Thymus (tissue), 11 donors: ENCODE data around the gene CTNNA2. TPM values are rescaled to one million over a fixed set of nuclear protein-coding genes. Genes with fewer than 3 reads are reported as not detected.

Experiments
- DNase-seq, 9 donors: peaks; one replicate each; pipeline ENCODE4 v3.0.0-alpha.2; 2013; ENCODE audit warnings: low spot score in 9 of 9, low read depth in 6 of 9, missing footprints in 1 of 9
- H3K27ac ChIP-seq, 2 donors: one replicate each; pipeline ENCODE4 v1.5.1; 2013; ENCODE audit warnings: control low read depth in 1 of 2, low read depth in 1 of 2, low read length in 1 of 2, mild to moderate bottlenecking in 1 of 2, moderate library complexity in 1 of 2
- H3K27me3 ChIP-seq, 2 donors: one replicate each; pipeline ENCODE4 v1.5.1; 2013; ENCODE audit warnings: low read length in 1 of 2; ENCODE audit not compliant: control insufficient read depth in 2 of 2, insufficient read depth in 1 of 2
- H3K36me3 ChIP-seq, 2 donors: one replicate each; pipeline ENCODE4 v1.5.1; 2013; ENCODE audit warnings: low read length in 1 of 2, mild to moderate bottlenecking in 1 of 2, moderate library complexity in 1 of 2; ENCODE audit not compliant: control insufficient read depth in 2 of 2, insufficient read depth in 2 of 2
- H3K4me1 ChIP-seq, 2 donors: one replicate each; pipeline ENCODE4 v1.5.1; 2013; ENCODE audit warnings: low read length in 2 of 2; ENCODE audit not compliant: control insufficient read depth in 2 of 2, insufficient read depth in 2 of 2
- H3K4me3 ChIP-seq, 2 donors: one replicate each; pipeline ENCODE4 v1.5.1; 2013; ENCODE audit warnings: low read length in 2 of 2, control low read depth in 1 of 2, mild to moderate bottlenecking in 1 of 2
- H3K9me3 ChIP-seq, 2 donors: one replicate each; pipeline ENCODE4 v1.5.1; 2013; ENCODE audit warnings: low read length in 1 of 2, mild to moderate bottlenecking in 1 of 2; ENCODE audit not compliant: control insufficient read depth in 2 of 2, insufficient read depth in 1 of 2
- WGBS: extraction: QIAGEN DNeasy Blood & Tissue Kit; methylation state at CpG from one replicate; pipeline ENCODE4 v1.1.7; 2013; 5-methylcytosine and 5-hydroxymethylcytosine counted together
- polyA plus RNA-seq: library from polyadenylated mRNA; stranded (reverse); fragments of 200-250 nt; gene quantifications from one replicate; pipeline ENCODE4 v1.2.3, GENCODE V29; 2013
- total RNA-seq: library from RNA; stranded (reverse); fragments of 120-200 nt; gene quantifications from one replicate; pipeline ENCODE4 v1.2.4, GENCODE V29; 2013
- donor health status: healthy.

Gene CTNNA2
- total and polyA plus RNA-seq, 2 donors = 0.16 to 0.19 TPM

GRCh38 chr2:79945653-79946445 lies 433.0 kb downstream of the CTNNA2 start:
- DNase-seq = no peak
- no peaks in the 10 kb centered on the region for H3K36me3 ChIP-seq
- 90% methylated on average over 5 of the region's 5 CpGs for WGBS
- no peaks in the 10 kb centered on the region for H3K4me1 ChIP-seq
- no peaks in the 10 kb centered on the region for H3K9me3 ChIP-seq
- H3K27me3 ChIP-seq = no peaks in the 10 kb centered on the region
- no peak overlapping the region for H3K27ac ChIP-seq
- no peak overlapping the region for H3K4me3 ChIP-seq

- H3K36me3 ChIP-seq = no peaks in the 10 kb centered on the region
- no peaks in the 10 kb centered on the region for H3K4me1 ChIP-seq
- no peaks in the 10 kb centered on the region for H3K27me3 ChIP-seq
- H3K27ac ChIP-seq = no peak overlapping the region
- H3K9me3 ChIP-seq = no peaks in the 10 kb centered on the region
- DNase-seq = no peak
- no peak overlapping the region for H3K4me3 ChIP-seq
- 91% methylated on average over 2 of the region's 2 CpGs for WGBS
Observed at GRCh38 chr2:79947751-79948150, 434.9 kb downstream of the CTNNA2 start.

- H3K4me1 ChIP-seq = no peaks in the 10 kb centered on the region
- H3K9me3 ChIP-seq = no peaks in the 10 kb centered on the region
- H3K27ac ChIP-seq = no peak overlapping the region
- H3K4me3 ChIP-seq = no peak overlapping the region
- WGBS = 88% methylated on average over 3 of the region's 3 CpGs
- no peak for DNase-seq
- no peaks in the 10 kb centered on the region for H3K27me3 ChIP-seq
- no peaks in the 10 kb centered on the region for H3K36me3 ChIP-seq
Observed at GRCh38 chr2:79950526-79950925, 437.7 kb downstream of the CTNNA2 start.

- no peak overlapping the region for H3K27ac ChIP-seq
- H3K9me3 ChIP-seq = no peaks in the 10 kb centered on the region
- H3K27me3 ChIP-seq = no peaks in the 10 kb centered on the region
- no peaks in the 10 kb centered on the region for H3K4me1 ChIP-seq
- 79% methylated on average over 3 of the region's 3 CpGs for WGBS
- no peaks in the 10 kb centered on the region for H3K36me3 ChIP-seq
- DNase-seq = no peak
- no peak overlapping the region for H3K4me3 ChIP-seq
Observed at GRCh38 chr2:79952616-79953015, 439.8 kb downstream of the CTNNA2 start.

GRCh38 chr2:79960035-79960434 lies 447.2 kb downstream of the CTNNA2 start:
- Histone ChIP-seq H3K4me1 (no peaks in the 10 kb centered on the region), H3K4me3 (no peak overlapping the region), H3K27me3 (no peaks in the 10 kb centered on the region), H3K27ac (no peak overlapping the region), H3K9me3 (no peaks in the 10 kb centered on the region), H3K36me3 (no peaks in the 10 kb centered on the region)
- no peak for DNase-seq

- 69% methylated on average over 4 of the region's 4 CpGs for WGBS
- Histone ChIP-seq H3K4me1 (no peaks in the 10 kb centered on the region), H3K36me3 (no peaks in the 10 kb centered on the region), H3K27ac (no peak overlapping the region), H3K9me3 (no peaks in the 10 kb centered on the region), H3K4me3 (no peak overlapping the region), H3K27me3 (no peaks in the 10 kb centered on the region)
- DNase-seq = no peak
Observed at GRCh38 chr2:79960519-79960918, 447.7 kb downstream of the CTNNA2 start.

GRCh38 chr2:79964966-79965365 lies 452.1 kb downstream of the CTNNA2 start:
- Histone ChIP-seq H3K36me3 (no peaks in the 10 kb centered on the region), H3K27ac (no peak overlapping the region), H3K4me3 (no peak overlapping the region), H3K9me3 (no peaks in the 10 kb centered on the region), H3K4me1 (no peaks in the 10 kb centered on the region), H3K27me3 (no peaks in the 10 kb centered on the region)
- WGBS = 82% methylated on average over 5 of the region's 5 CpGs
- DNase-seq = no peak

- WGBS = 94% methylated on average over 5 of the region's 5 CpGs
- no peak for DNase-seq
- H3K27ac ChIP-seq = no peak overlapping the region
- no peaks in the 10 kb centered on the region for H3K4me1 ChIP-seq
- H3K4me3 ChIP-seq = no peak overlapping the region
- H3K27me3 ChIP-seq = no peaks in the 10 kb centered on the region
- no peaks in the 10 kb centered on the region for H3K9me3 ChIP-seq
- H3K36me3 ChIP-seq = no peaks in the 10 kb centered on the region
Observed at GRCh38 chr2:79966369-79966768, 453.5 kb downstream of the CTNNA2 start.

- no peak overlapping the region for H3K4me3 ChIP-seq
- no peaks in the 10 kb centered on the region for H3K4me1 ChIP-seq
- no peaks in the 10 kb centered on the region for H3K27me3 ChIP-seq
- H3K9me3 ChIP-seq = no peaks in the 10 kb centered on the region
- WGBS = 78% methylated on average over 6 of the region's 6 CpGs
- DNase-seq = no peak
- H3K27ac ChIP-seq = no peak overlapping the region
- no peaks in the 10 kb centered on the region for H3K36me3 ChIP-seq
Observed at GRCh38 chr2:79966882-79967281, 454.0 kb downstream of the CTNNA2 start.
